ENCODE measurements around the gene GRIK4.
A peak's percentile ranks its signal among the peaks of the same experiment; 100 is the strongest.

The GRIK4 gene

GRCh38 chr11:120660024-120660565 lies 148.5 kb downstream of the GRIK4 start:
- Histone ChIP-seq H3K27ac (ENCODE audit: low read depth, low read length) (no peak overlapping the region), H3K27me3 (ENCODE audit: control insufficient read depth, low read length) (peaks cover 3% of the 10 kb centered on the region; the same call in 1 of the 2 replicates), H3K4me3 (ENCODE audit: low read length) (no peak overlapping the region), H3K36me3 (ENCODE audit: control insufficient read depth, low read length) (no peaks in the 10 kb centered on the region), H3F3A (ENCODE audit: control insufficient read depth, insufficient read depth) (no peaks in the 10 kb centered on the region), H3K79me2 (ENCODE audit: control insufficient read depth, low read length) (no peaks in the 10 kb centered on the region), H3K4me1 (ENCODE audit: control insufficient read depth, low read length) (peaks cover 11% of the 10 kb centered on the region), H3K4me2 (ENCODE audit: low read length) (no peak overlapping the region), H3K9me3 (ENCODE audit: control insufficient read depth, insufficient read depth, low read length) (no peaks in the 10 kb centered on the region), H4K20me1 (ENCODE audit: control insufficient read depth, insufficient read depth, low read depth, low read length) (no peaks in the 10 kb centered on the region), H3K9me2 (replicated peaks; ENCODE audit: control insufficient read depth, low read length) (no peaks in the 10 kb centered on the region)
- TF ChIP-seq EZH2phosphoT487 (IDR thresholded peaks at IDR 0.05; ENCODE audit: borderline replicate concordance, low read length) (no peak), CTCF (IDR thresholded peaks at IDR 0.05; ENCODE audit: low read depth, low read length, poor library complexity, severe bottlenecking) (peak; percentile 76)

GRCh38 chr11:120662071-120662676 lies 150.6 kb downstream of the GRIK4 start:
- peaks cover 3% of the 10 kb centered on the region; the same call in 1 of the 2 replicates for H3K27me3 ChIP-seq (ENCODE audit: control insufficient read depth, low read length)
- H3F3A ChIP-seq (ENCODE audit: control insufficient read depth, insufficient read depth), result no peaks in the 10 kb centered on the region
- no peak overlapping the region for H3K4me2 ChIP-seq (ENCODE audit: low read length)
- no peak overlapping the region for H3K27ac ChIP-seq (ENCODE audit: low read depth, low read length)
- H4K20me1 ChIP-seq (ENCODE audit: control insufficient read depth, insufficient read depth, low read depth, low read length), result no peaks in the 10 kb centered on the region
- H3K4me1 ChIP-seq (ENCODE audit: control insufficient read depth, low read length), result peaks cover 11% of the 10 kb centered on the region
- no peaks in the 10 kb centered on the region for H3K9me2 ChIP-seq (replicated peaks; ENCODE audit: control insufficient read depth, low read length)
- no peak for TF ChIP-seq CTCF (IDR thresholded peaks at IDR 0.05; ENCODE audit: low read depth, low read length, poor library complexity, severe bottlenecking)
- TF ChIP-seq EZH2phosphoT487 (IDR thresholded peaks at IDR 0.05; ENCODE audit: borderline replicate concordance, low read length), result no peak
- H3K4me3 ChIP-seq (ENCODE audit: low read length), result no peak overlapping the region
- H3K79me2 ChIP-seq (ENCODE audit: control insufficient read depth, low read length), result no peaks in the 10 kb centered on the region
- H3K9me3 ChIP-seq (ENCODE audit: control insufficient read depth, insufficient read depth, low read length), result no peaks in the 10 kb centered on the region
- H3K36me3 ChIP-seq (ENCODE audit: control insufficient read depth, low read length), result no peaks in the 10 kb centered on the region

DNA sequence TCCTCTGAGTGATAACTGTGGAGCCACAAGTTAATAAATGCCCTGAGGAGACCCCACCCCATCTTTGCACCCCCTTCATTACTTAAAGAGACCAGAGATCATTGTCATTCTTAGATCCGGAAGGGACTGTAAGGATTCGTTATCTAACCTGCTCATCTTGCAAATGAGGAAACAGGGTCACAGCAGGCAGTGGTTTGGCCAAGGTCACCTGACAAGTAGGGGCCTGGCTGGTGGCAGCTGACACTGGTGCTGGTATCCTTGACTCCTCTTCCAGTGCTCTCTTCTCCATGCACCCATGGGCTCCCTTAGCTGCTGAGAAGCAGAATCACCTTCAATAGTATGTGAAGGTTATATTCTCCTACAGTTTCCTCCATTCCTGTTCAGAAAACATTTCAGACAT lies 151.6 kb downstream of the GRIK4 start:
- Histone ChIP-seq H3K27ac (ENCODE audit: low read depth, low read length) (no peak overlapping the region), H3K4me1 (ENCODE audit: control insufficient read depth, low read length) (peaks cover 3% of the 10 kb centered on the region), H3K79me2 (ENCODE audit: control insufficient read depth, low read length) (no peaks in the 10 kb centered on the region), H3K27me3 (ENCODE audit: control insufficient read depth, low read length) (peaks cover 3% of the 10 kb centered on the region; the same call in 1 of the 2 replicates), H3K4me3 (ENCODE audit: low read length) (no peak overlapping the region), H3K9me3 (ENCODE audit: control insufficient read depth, insufficient read depth, low read length) (no peaks in the 10 kb centered on the region), H3K4me2 (ENCODE audit: low read length) (no peak overlapping the region), H4K20me1 (ENCODE audit: control insufficient read depth, insufficient read depth, low read depth, low read length) (no peaks in the 10 kb centered on the region), H3F3A (ENCODE audit: control insufficient read depth, insufficient read depth) (no peaks in the 10 kb centered on the region), H3K36me3 (ENCODE audit: control insufficient read depth, low read length) (no peaks in the 10 kb centered on the region), H3K9me2 (replicated peaks; ENCODE audit: control insufficient read depth, low read length) (no peaks in the 10 kb centered on the region)
- TF ChIP-seq CTCF (IDR thresholded peaks at IDR 0.05; ENCODE audit: low read depth, low read length, poor library complexity, severe bottlenecking), result no peak
- TF ChIP-seq EZH2phosphoT487 (IDR thresholded peaks at IDR 0.05; ENCODE audit: borderline replicate concordance, low read length), result no peak

All from DOHH2 (cell line).